T-cell (primary cell): Measurements from ENCODE around the gene DHRS7. TPM values are rescaled to one million over a fixed set of nuclear protein-coding genes. Genes with fewer than 3 reads are reported as not detected.
A peak's percentile ranks its signal among the peaks of the same experiment; 100 is the strongest.

Experiments
- ATAC-seq, 4 experiments: fragments of 200-7000 bp in 3 of 4; fragments of 150-1000 bp in 1 of 4; cut with Tn5 transposase; replicated peaks in 1 of 4; 1 replicate in 3 of 4; 2 replicates in 1 of 4; pipeline ENCODE4 v1.10.0; 2021; ENCODE audit warnings: moderate library complexity in 3 of 4, mild to moderate bottlenecking in 2 of 4, moderate number of reproducible peaks in 1 of 4
- CTCF ChIA-PET, 2 donors: fragments of 300-600 bp; sonication (Branson Sonifier 250); formaldehyde crosslinking; loops; one replicate each; lab custom pipeline; 2022; ENCODE audit warnings: antibody characterized with exemption in 2 of 2; lab: Charles Lee
- POLR2A ChIA-PET, 2 donors: fragments of 300-600 bp; sonication (Branson Sonifier 250); formaldehyde crosslinking; loops; one replicate each; lab custom pipeline; 2022; ENCODE audit warnings: antibody characterized with exemption in 2 of 2; lab: Charles Lee
- DNase-seq, 35 experiments: peaks; one replicate each; pipeline versions ENCODE4 v3.0.0 to v3.0.0-alpha.2; 2013 to 2023
- H3K27ac ChIP-seq: one replicate; pipeline ENCODE4 v1.5.1; 2013; ENCODE audit warnings: low read length
- H3K27me3 ChIP-seq, 2 experiments: replicated peaks in 1 of 2; 1 replicate in 1 of 2; 2 replicates in 1 of 2; pipeline versions ENCODE4 v1.6.1 to v1.7.0; 2013; ENCODE audit warnings: low read length in 1 of 2, mixed read lengths in 1 of 2; ENCODE audit not compliant: control insufficient read depth in 2 of 2, insufficient read depth in 2 of 2; ENCODE audit errors: extremely low read depth in 1 of 2
- H3K36me3 ChIP-seq, 2 donors: 1 replicate in 1 of 2; 2 replicates in 1 of 2; pipeline versions ENCODE4 v1.6.1 to v1.7.0; 2013; ENCODE audit warnings: low read length in 1 of 2; ENCODE audit not compliant: control insufficient read depth in 2 of 2, insufficient read depth in 1 of 2; ENCODE audit errors: extremely low read depth in 1 of 2
- H3K4me1 ChIP-seq, 2 experiments: 1 replicate in 1 of 2; 2 replicates in 1 of 2; pipeline versions ENCODE4 v1.6.1 to v1.7.0; 2013; ENCODE audit warnings: low read length in 2 of 2, mixed read lengths in 1 of 2; ENCODE audit not compliant: insufficient read depth in 2 of 2, control insufficient read depth in 1 of 2; ENCODE audit errors: extremely low read depth in 1 of 2
- H3K4me3 ChIP-seq, 2 donors: 1 replicate in 1 of 2; 2 replicates in 1 of 2; pipeline versions ENCODE4 v1.5.1 to v1.7.0; 2013; ENCODE audit warnings: mild to moderate bottlenecking in 2 of 2, low read length in 1 of 2, moderate library complexity in 1 of 2; ENCODE audit not compliant: control insufficient read depth in 1 of 2; ENCODE audit errors: extremely low read depth in 1 of 2
- H3K9me3 ChIP-seq: 2 replicates; pipeline ENCODE4 v1.7.0; 2013
- H3K27ac Mint-ChIP-seq, 2 donors: one replicate each; pipeline ENCODE4 v1.8.0; 2020 to 2021; ENCODE audit warnings: mild to moderate bottlenecking in 2 of 2, mixed read lengths in 2 of 2
- H3K27me3 Mint-ChIP-seq, 2 donors: one replicate each; pipeline ENCODE4 v1.8.0; 2021 to 2022; ENCODE audit warnings: mixed read lengths in 2 of 2
- H3K36me3 Mint-ChIP-seq: one replicate; pipeline ENCODE4 v1.8.0; 2021; ENCODE audit warnings: mixed read lengths
- H3K4me1 Mint-ChIP-seq, 3 donors: one replicate each; pipeline ENCODE4 v1.8.0; 2020 to 2022; ENCODE audit warnings: mixed read lengths in 3 of 3, mild to moderate bottlenecking in 1 of 3
- H3K4me3 Mint-ChIP-seq, 3 donors: one replicate each; pipeline ENCODE4 v1.8.0; 2020 to 2022; ENCODE audit warnings: mild to moderate bottlenecking in 3 of 3, mixed read lengths in 3 of 3, moderate library complexity in 3 of 3
- H3K9me3 Mint-ChIP-seq, 3 donors: one replicate each; pipeline ENCODE4 v1.8.0; 2020 to 2022; ENCODE audit warnings: mixed read lengths in 3 of 3
- WGBS: methylation state at CpG from one replicate; pipeline ENCODE4 v1.1.5; 2013; ENCODE audit warnings: missing lambda C conversion rate; ENCODE audit not compliant: insufficient coverage; 5-methylcytosine and 5-hydroxymethylcytosine counted together
- total RNA-seq, 35 experiments: library from RNA in 6 of 35; stranded (reverse) in 6 of 35; fragments of 120-200 nt in 1 of 35; gene quantifications; one replicate each; pipeline versions ENCODE4 v1.2.1 to v1.2.4 and lab custom pipeline; 2013 to 2026

Gene DHRS7
- total RNA-seq, 5 donors from 2014 or later (not counting 1 experiment from before 2014, with no cell fraction given) = 37.1 to 66.9 (median 54.0) TPM

DNA sequence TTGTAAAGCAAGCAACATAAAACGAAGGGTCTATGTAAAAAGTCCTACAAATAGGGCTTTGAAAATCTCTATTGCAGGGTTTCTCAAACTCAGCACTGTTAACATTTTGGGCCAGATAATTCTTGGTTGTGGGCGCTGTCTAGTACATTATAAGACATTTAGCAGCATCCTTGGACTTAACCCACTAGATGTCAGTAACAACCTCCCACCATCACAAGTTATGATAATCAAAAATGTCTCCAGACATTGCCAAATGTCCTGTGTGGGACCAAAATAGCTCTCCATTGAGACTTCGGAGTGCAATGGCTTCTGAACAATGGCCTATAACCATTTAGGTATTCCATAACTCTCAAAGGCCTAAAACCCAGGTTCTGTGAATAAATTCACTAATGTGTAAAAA lies 22.9 kb upstream of the DHRS7 start:
- H3K4me1 Mint-ChIP-seq = peaks cover 7 to 13% (median 9%) of the 10 kb centered on the region in 3 donors
- ChIA-PET POLR2A (no interaction called here), CTCF (interaction anchor here (0.5 to 6.6 kb wide), 9 partner anchors 24 to 224 kb away, joined by 3 to 133 read pairs (median 4); partner anchors contain the start of genes DHRS7 (in 1 of the 2) and PPM1A (in 1 of the 2))
- no peaks in the 10 kb centered on the region for H3K9me3 ChIP-seq
- H3K4me1 ChIP-seq = peaks cover 4 to 5% of the 10 kb centered on the region in 2 experiments
- no peaks in the 10 kb centered on the region for H3K36me3 Mint-ChIP-seq
- DNase-seq (peak in 1 of 35 experiments; percentile 10), ATAC-seq (no peak)
- H3K9me3 Mint-ChIP-seq = no peaks in the 10 kb centered on the region
- 80% methylated on average over 2 of the region's 3 CpGs for WGBS
- no peak overlapping the region for H3K27ac Mint-ChIP-seq
- no peaks in the 10 kb centered on the region for H3K27me3 ChIP-seq
- H3K4me3 Mint-ChIP-seq = no peak overlapping the region
- H3K36me3 ChIP-seq = no peaks in the 10 kb centered on the region
- peaks cover 2 to 3% of the 10 kb centered on the region in 2 donors for H3K27me3 Mint-ChIP-seq
- no peak overlapping the region for H3K4me3 ChIP-seq
- H3K27ac ChIP-seq = no peak overlapping the region

DNA sequence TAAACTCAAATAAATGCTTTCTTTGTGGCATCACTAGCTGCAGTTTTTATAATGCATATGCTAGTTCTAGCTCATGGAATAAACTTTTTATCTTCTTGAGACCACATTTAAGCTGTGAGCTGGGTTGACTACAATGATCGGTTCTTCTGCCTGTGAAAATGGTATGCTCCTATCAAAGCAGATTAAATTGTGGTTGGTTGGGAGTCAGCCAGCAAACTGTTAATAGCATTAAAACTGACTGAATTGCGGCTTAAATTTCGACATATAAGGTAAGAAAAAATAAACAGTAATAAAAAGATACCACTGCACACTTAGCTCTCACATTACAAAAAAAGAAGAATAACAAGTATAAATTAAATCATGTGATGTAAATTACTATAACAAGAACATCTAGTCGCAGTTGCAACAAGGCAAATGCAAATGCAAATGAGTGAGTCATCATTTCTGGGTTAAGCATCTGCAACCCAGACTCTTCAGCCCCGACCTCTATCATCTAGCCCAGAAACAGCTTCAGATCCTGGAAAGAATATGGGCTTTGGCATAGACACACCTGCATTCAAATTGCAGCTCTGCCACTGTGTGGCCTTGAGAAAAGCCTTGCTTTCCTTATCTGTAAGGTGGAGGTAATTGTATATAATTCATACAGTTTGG lies 19.8 kb upstream of the DHRS7 start:
- Histone ChIP-seq H3K4me1 (peaks cover 4 to 5% of the 10 kb centered on the region in 2 experiments), H3K27me3 (no peaks in the 10 kb centered on the region), H3K36me3 (no peaks in the 10 kb centered on the region), H3K9me3 (no peaks in the 10 kb centered on the region), H3K4me3 (no peak overlapping the region), H3K27ac (no peak overlapping the region)
- no CpG with 5 or more reads among the region's 5 CpGs for WGBS
- Mint-ChIP-seq H3K27ac (no peak overlapping the region), H3K9me3 (peaks cover 0 to 10% (median 0%) of the 10 kb centered on the region in 3 donors), H3K36me3 (no peaks in the 10 kb centered on the region), H3K4me1 (peaks cover 7 to 13% (median 9%) of the 10 kb centered on the region in 3 donors), H3K4me3 (no peak overlapping the region), H3K27me3 (no peaks in the 10 kb centered on the region)
- POLR2A ChIA-PET = no interaction called here
- CTCF ChIA-PET = interaction anchor here (0.6 to 6.6 kb wide), 17 partner anchors 19 to 1699 kb away, joined by 3 to 133 read pairs (median 6); partner anchors contain the start of genes DHRS7 (in 2 of the 2) and PPM1A (in 1 of the 2)
- DNase-seq (no peak), ATAC-seq (no peak)

DNA sequence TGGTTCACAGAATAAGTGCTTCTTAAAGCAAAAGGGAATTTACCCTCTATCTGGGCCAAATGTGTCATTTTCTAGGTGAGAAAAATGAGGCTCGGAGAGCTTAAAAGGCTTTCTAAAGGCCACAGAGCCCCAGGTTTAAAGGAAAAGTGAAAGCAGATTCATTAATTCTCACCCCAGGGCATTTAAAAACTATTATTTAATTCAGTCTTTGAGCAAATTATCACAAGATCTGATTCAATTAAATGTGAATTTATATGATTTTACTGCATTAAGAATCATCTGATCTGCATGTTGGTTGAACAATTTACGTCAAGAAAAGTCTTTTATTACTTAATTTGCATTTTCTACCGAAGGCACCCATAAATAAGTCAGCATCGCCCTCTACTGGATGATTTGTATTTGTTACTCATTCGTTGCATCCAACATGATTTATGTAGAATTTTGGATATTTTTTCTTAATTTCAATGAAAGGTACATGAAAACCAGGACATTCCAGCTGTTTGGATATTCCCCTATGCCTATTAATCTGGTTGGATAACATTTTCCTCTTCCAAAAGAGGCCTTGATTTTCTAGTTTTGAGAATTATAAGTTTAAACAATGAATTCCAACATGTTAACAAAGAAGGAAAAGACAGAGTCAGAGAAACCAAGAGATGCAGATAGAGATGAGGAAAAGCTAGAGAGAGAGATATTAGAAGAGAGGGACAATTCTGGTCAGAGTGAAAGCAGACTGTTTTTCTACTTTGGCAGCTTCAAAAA lies 19.1 kb upstream of the DHRS7 start:
- Mint-ChIP-seq H3K27me3 (no peaks in the 10 kb centered on the region), H3K9me3 (peaks cover 0 to 15% (median 0%) of the 10 kb centered on the region in 3 donors), H3K27ac (peak overlapping the region; percentile 82 to 91), H3K4me1 (peaks cover 7 to 13% (median 9%) of the 10 kb centered on the region in 3 donors), H3K4me3 (peak overlapping the region; percentile 75 to 76 (median 75)), H3K36me3 (no peaks in the 10 kb centered on the region)
- Histone ChIP-seq H3K9me3 (no peaks in the 10 kb centered on the region), H3K36me3 (no peaks in the 10 kb centered on the region), H3K27me3 (no peaks in the 10 kb centered on the region), H3K4me3 (peak overlapping the region in 1 of 2 donors; percentile 26), H3K4me1 (peaks cover 4 to 5% of the 10 kb centered on the region in 2 experiments), H3K27ac (peak overlapping the region; percentile 81)
- DNase-seq = peak in 17 of 35 experiments; percentile 3 to 88 (median 24)
- no CpG with 5 or more reads among the region's 5 CpGs for WGBS
- ATAC-seq = peak; percentile 23 to 82 (median 66)
- POLR2A ChIA-PET = interaction anchor here (0.9 to 1.4 kb wide), 4 partner anchors 30 to 219 kb away, joined by 3 read pairs; no protein-coding TSS in a partner anchor
- CTCF ChIA-PET = interaction anchor here (0.6 to 6.6 kb wide), 36 partner anchors 17 to 1055 kb away, joined by 3 to 133 read pairs (median 4); partner anchors contain the start of genes DHRS7 (in 2 of the 2), CCDC175 (in 1 of the 2), JKAMP (in 1 of the 2) and L3HYPDH (in 1 of the 2)

DNA sequence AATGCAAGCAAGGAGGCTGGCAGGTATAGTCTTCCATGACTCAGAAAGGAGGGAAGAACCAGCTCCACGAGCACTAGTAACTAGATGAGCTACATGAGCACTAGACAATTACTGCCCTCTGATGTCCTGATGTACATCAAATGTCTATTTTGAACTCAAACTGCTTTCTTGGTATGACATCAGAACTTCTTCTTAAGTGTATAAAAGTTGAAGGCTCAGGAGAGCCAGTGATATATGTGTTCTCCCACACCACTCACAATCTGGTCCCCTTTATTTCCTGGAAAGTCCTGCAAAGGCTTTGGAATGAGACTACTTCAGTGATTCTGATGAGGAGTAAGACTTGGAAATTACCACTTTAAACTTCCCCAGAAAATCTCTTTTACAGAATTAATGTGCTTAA lies 18.5 kb upstream of the DHRS7 start:
- no peaks in the 10 kb centered on the region for H3K36me3 ChIP-seq
- H3K4me3 ChIP-seq = peak overlapping the region in 1 of 2 donors; percentile 26
- ChIA-PET CTCF (interaction anchor here (0.6 to 6.6 kb wide), 36 partner anchors 16 to 1055 kb away, joined by 3 to 133 read pairs (median 4); partner anchors contain the start of genes DHRS7 (in 2 of the 2), CCDC175 (in 1 of the 2), JKAMP (in 1 of the 2) and L3HYPDH (in 1 of the 2)), POLR2A (interaction anchor here (0.9 to 1.4 kb wide), 5 partner anchors 29 to 219 kb away, joined by 3 read pairs; partner anchors contain the start of gene PCNX4 (in 1 of the 2))
- ATAC-seq = peak; percentile 34 to 63 (median 44)
- H3K27me3 Mint-ChIP-seq = no peaks in the 10 kb centered on the region
- peak in 1 of 35 experiments; percentile 45 for DNase-seq
- no peaks in the 10 kb centered on the region for H3K36me3 Mint-ChIP-seq
- WGBS = no CpG with 5 or more reads among the region's 1 CpG
- H3K4me3 Mint-ChIP-seq = peak overlapping the region; percentile 75 to 76 (median 75)
- H3K9me3 Mint-ChIP-seq = peaks cover 0 to 15% (median 0%) of the 10 kb centered on the region in 3 donors
- no peaks in the 10 kb centered on the region for H3K9me3 ChIP-seq
- H3K27me3 ChIP-seq = no peaks in the 10 kb centered on the region
- peaks cover 7 to 13% (median 9%) of the 10 kb centered on the region in 3 donors for H3K4me1 Mint-ChIP-seq
- H3K27ac Mint-ChIP-seq = peak overlapping the region; percentile 82 to 91
- peaks cover 4 to 5% of the 10 kb centered on the region in 2 experiments for H3K4me1 ChIP-seq
- H3K27ac ChIP-seq = peak overlapping the region; percentile 81

DNA sequence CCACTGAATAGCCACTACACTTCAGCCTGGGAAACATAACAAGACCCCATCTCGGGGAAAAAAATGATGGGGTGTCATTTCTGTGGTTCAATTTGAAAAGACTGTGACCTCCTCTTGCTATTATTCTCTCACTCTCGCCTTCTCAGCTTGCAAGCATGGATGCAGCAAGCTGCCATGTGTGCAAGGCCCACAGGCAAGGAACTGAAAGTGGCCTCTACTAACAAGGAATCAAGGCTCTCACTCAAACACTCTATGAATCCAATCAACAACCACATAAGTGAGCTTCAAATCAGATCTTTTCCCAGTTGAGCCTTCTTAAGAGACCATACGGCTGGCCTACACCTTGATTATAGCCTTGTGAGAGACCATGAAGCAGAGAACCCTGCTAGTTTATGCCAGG lies 17.9 kb upstream of the DHRS7 start:
- Mint-ChIP-seq H3K27me3 (no peaks in the 10 kb centered on the region), H3K4me1 (peaks cover 7 to 13% (median 9%) of the 10 kb centered on the region in 3 donors), H3K9me3 (peaks cover 0 to 20% (median 0%) of the 10 kb centered on the region in 3 donors), H3K36me3 (no peaks in the 10 kb centered on the region), H3K4me3 (no peak overlapping the region), H3K27ac (peak overlapping the region in 1 of 2 donors; percentile 91)
- POLR2A ChIA-PET = interaction anchor here (0.9 to 1.4 kb wide), 4 partner anchors 90 to 218 kb away, joined by 3 read pairs; partner anchors contain the start of gene PCNX4 (in 1 of the 2)
- Histone ChIP-seq H3K27ac (peak overlapping the region; percentile 81), H3K36me3 (no peaks in the 10 kb centered on the region), H3K9me3 (no peaks in the 10 kb centered on the region), H3K4me1 (peaks cover 4 to 5% of the 10 kb centered on the region in 2 experiments), H3K4me3 (no peak overlapping the region), H3K27me3 (no peaks in the 10 kb centered on the region)
- CTCF ChIA-PET = interaction anchor here (0.5 to 6.6 kb wide), 28 partner anchors 15 to 1054 kb away, joined by 3 to 133 read pairs (median 4); partner anchors contain the start of genes DHRS7 (in 2 of the 2), CCDC175 (in 1 of the 2), PCNX4 (in 1 of the 2) and PPM1A (in 1 of the 2)
- WGBS = 100% methylated on average over 1 of the region's 3 CpGs
- ATAC-seq (no peak), DNase-seq (no peak)
